H1 (cell line): ENCODE measurements around the gene GALNT9. TPM values are rescaled to one million over a fixed set of nuclear protein-coding genes. Genes with fewer than 3 reads are reported as not detected.

ENCODE experiments used
- CTCF ChIA-PET: fragments of 300-600 bp; sonication (Branson Sonifier 250); formaldehyde crosslinking; loops from one replicate; lab custom pipeline; 2021; ENCODE audit not compliant: partially characterized antibody; lab: Charles Lee
- POLR2A ChIA-PET: fragments of 300-600 bp; sonication (Branson Sonifier 250); formaldehyde crosslinking; loops from one replicate; lab custom pipeline; 2021; ENCODE audit warnings: inconsistent platforms; ENCODE audit not compliant: partially characterized antibody; lab: Charles Lee
- DNase-seq, 2 experiments: peaks; one replicate each; pipeline versions ENCODE4 v3.0.0 to v3.0.0-alpha.2; 2010 to 2022; ENCODE audit warnings: low spot score in 2 of 2, low read depth in 1 of 2, mixed read lengths in 1 of 2
- FAIRE-seq: peaks from 2 replicates; lab custom pipeline; 2011; peaks lifted over from hg19 to GRCh38; lab: Jason Lieb, UNC
- H2AFZ ChIP-seq: 2 replicates; pipeline ENCODE4 v1.8.1; 2012; ENCODE audit warnings: low read length, inconsistent platforms
- H2AK5ac ChIP-seq: 2 replicates; pipeline ENCODE4 v1.6.1; 2013; ENCODE audit warnings: low read depth, low read length
- H2BK120ac ChIP-seq: replicated peaks from 2 replicates; pipeline ENCODE3; 2013; ENCODE audit warnings: low read depth, low read length, inconsistent platforms
- H2BK12ac ChIP-seq: 2 replicates; pipeline ENCODE4 v1.6.1; 2013; ENCODE audit warnings: low read depth, low read length
- H2BK15ac ChIP-seq: 2 replicates; pipeline ENCODE4 v1.6.1; 2013; ENCODE audit warnings: low read length
- H2BK20ac ChIP-seq: 2 replicates; pipeline ENCODE4 v1.6.1; 2013; ENCODE audit warnings: low read length
- H2BK5ac ChIP-seq: 2 replicates; pipeline ENCODE4 v1.6.1; 2013; ENCODE audit warnings: low read depth, low read length
- H3K14ac ChIP-seq: 2 replicates; pipeline ENCODE4 v1.6.1; 2013; ENCODE audit warnings: inconsistent platforms; ENCODE audit not compliant: insufficient read length
- H3K18ac ChIP-seq: 2 replicates; pipeline ENCODE4 v1.6.1; 2013; ENCODE audit warnings: low read length; ENCODE audit errors: extremely low read depth
- H3K23ac ChIP-seq: 2 replicates; pipeline ENCODE4 v1.6.1; 2013; ENCODE audit warnings: inconsistent platforms; ENCODE audit not compliant: insufficient read length
- H3K23me2 ChIP-seq: 2 replicates; pipeline ENCODE4 v1.6.1; 2013; ENCODE audit warnings: low read depth, low read length
- H3K27ac ChIP-seq: 2 replicates; pipeline ENCODE4 v1.6.1; 2011; ENCODE audit warnings: low read depth, low read length, inconsistent platforms
- H3K27me3 ChIP-seq, 4 experiments: replicated peaks in 1 of 4; 1 replicate in 1 of 4; 2 replicates in 3 of 4; pipeline versions ENCODE4 v1.6.1 to v1.8.1; 2011 to 2013; ENCODE audit warnings: low read length in 3 of 4, mild to moderate bottlenecking in 3 of 4, inconsistent platforms in 2 of 4, mixed read lengths in 2 of 4, moderate library complexity in 1 of 4; ENCODE audit not compliant: control insufficient read depth in 3 of 4, insufficient read depth in 3 of 4; ENCODE audit errors: extremely low read depth in 1 of 4
- H3K36me3 ChIP-seq, 4 experiments: 2 replicates each; pipeline versions ENCODE4 v1.6.1 to v1.8.1; 2011 to 2013; ENCODE audit warnings: mild to moderate bottlenecking in 4 of 4, low read length in 3 of 4, moderate library complexity in 2 of 4, control low read depth in 1 of 4, inconsistent platforms in 1 of 4; ENCODE audit not compliant: insufficient read depth in 4 of 4, control insufficient read depth in 2 of 4
- H3K4ac ChIP-seq: replicated peaks from 2 replicates; pipeline ENCODE3; 2013; ENCODE audit warnings: low read length, low read depth, mixed read lengths, inconsistent platforms; ENCODE audit not compliant: insufficient read length
- H3K4me1 ChIP-seq, 4 experiments: replicated peaks in 1 of 4; 1 replicate in 1 of 4; 2 replicates in 3 of 4; pipeline versions ENCODE4 v1.6.1 to v1.8.1; 2011 to 2013; ENCODE audit warnings: low read length in 3 of 4, inconsistent platforms in 2 of 4, mixed read lengths in 1 of 4; ENCODE audit not compliant: insufficient read depth in 4 of 4, control insufficient read depth in 3 of 4
- H3K4me2 ChIP-seq, 2 experiments: 2 replicates each; pipeline versions ENCODE4 v1.6.1 to v1.8.1; 2011 to 2013; ENCODE audit warnings: low read depth in 2 of 2, low read length in 2 of 2, control low read depth in 1 of 2, inconsistent platforms in 1 of 2, mild to moderate bottlenecking in 1 of 2; ENCODE audit not compliant: insufficient read depth in 1 of 2
- H3K4me3 ChIP-seq, 4 experiments: fragments of 200-600, 300-600 bp in 1 of 4; sonication (generic), shearing (Covaris generic), sonication (Bioruptor Twin) in 1 of 4; 2 replicates each; pipeline versions ENCODE4 v1.5.1 to v1.8.1; 2011 to 2016; ENCODE audit warnings: low read length in 4 of 4, low read depth in 3 of 4, control low read depth in 2 of 4, inconsistent platforms in 2 of 4, mild to moderate bottlenecking in 2 of 4, mixed read lengths in 1 of 4, moderate library complexity in 1 of 4; ENCODE audit not compliant: insufficient read depth in 2 of 4; ENCODE audit errors: extremely low read depth in 1 of 4
- H3K56ac ChIP-seq: replicated peaks from 2 replicates; pipeline ENCODE3; 2013; ENCODE audit warnings: low read depth, mild to moderate bottlenecking, mixed read lengths, low read length, inconsistent platforms; ENCODE audit not compliant: insufficient read length
- H3K79me1 ChIP-seq: 2 replicates; pipeline ENCODE4 v1.6.1; 2013; ENCODE audit warnings: low read depth, low read length, control low read depth
- H3K79me2 ChIP-seq, 2 experiments: 2 replicates each; pipeline versions ENCODE4 v1.6.1 to v1.8.1; 2012 to 2013; ENCODE audit warnings: low read length in 2 of 2, mild to moderate bottlenecking in 2 of 2, inconsistent platforms in 1 of 2; ENCODE audit not compliant: insufficient read depth in 2 of 2, control insufficient read depth in 1 of 2
- H3K9ac ChIP-seq, 4 experiments: replicated peaks in 1 of 4; 1 replicate in 1 of 4; 2 replicates in 3 of 4; pipeline versions ENCODE4 v1.6.1 to v1.8.1; 2011 to 2013; ENCODE audit warnings: low read depth in 3 of 4, low read length in 3 of 4, control low read depth in 2 of 4, mild to moderate bottlenecking in 2 of 4, moderate library complexity in 2 of 4, inconsistent platforms in 1 of 4; ENCODE audit errors: extremely low read depth in 1 of 4
- H3K9me3 ChIP-seq, 2 experiments: 2 replicates each; pipeline versions ENCODE4 v1.6.1 to v1.8.1; 2012 to 2013; ENCODE audit warnings: mild to moderate bottlenecking in 2 of 2, moderate library complexity in 2 of 2, control low read depth in 1 of 2, inconsistent platforms in 1 of 2, low read depth in 1 of 2, low read length in 1 of 2, mixed read lengths in 1 of 2; ENCODE audit not compliant: insufficient read depth in 2 of 2
- H4K20me1 ChIP-seq, 2 experiments: replicated peaks in 1 of 2; 2 replicates each; pipeline versions ENCODE3 to v1.8.1; 2011 to 2013; ENCODE audit warnings: inconsistent platforms in 2 of 2, low read length in 2 of 2, mild to moderate bottlenecking in 1 of 2; ENCODE audit not compliant: insufficient read depth in 2 of 2, control insufficient read depth in 1 of 2
- H4K5ac ChIP-seq: 2 replicates; pipeline ENCODE4 v1.6.1; 2013; ENCODE audit warnings: low read length, low read depth, mixed read lengths, inconsistent platforms; ENCODE audit not compliant: insufficient read length
- H4K8ac ChIP-seq: 2 replicates; pipeline ENCODE4 v1.8.0; 2013; ENCODE audit warnings: mild to moderate bottlenecking, moderate library complexity, low read length, inconsistent platforms; ENCODE audit not compliant: insufficient read depth; ENCODE audit errors: extremely low read depth
- H4K91ac ChIP-seq: replicated peaks from 2 replicates; pipeline ENCODE3; 2013; ENCODE audit warnings: low read length, mixed read lengths, inconsistent platforms; ENCODE audit not compliant: insufficient read length
- HDAC2 ChIP-seq, 2 experiments: fragments of 300-600 bp in 1 of 2; sonication (generic) in 1 of 2; IDR thresholded peaks; 2 replicates each; pipeline ENCODE4 v1.6.1; 2011 to 2012; ENCODE audit warnings: low read depth in 2 of 2, low read length in 2 of 2, mild to moderate bottlenecking in 2 of 2, moderate library complexity in 2 of 2, borderline replicate concordance in 1 of 2, inconsistent platforms in 1 of 2
- HDAC6 ChIP-seq: IDR thresholded peaks from one replicate; pipeline ENCODE4 v1.7.1; 2012; ENCODE audit warnings: low read depth, mild to moderate bottlenecking, inconsistent platforms, low read length, moderate library complexity
- KDM1A ChIP-seq: fragments of 200-600, 300-600 bp; sonication (generic); IDR thresholded peaks from 2 replicates; pipeline ENCODE4 v1.7.1; 2016; ENCODE audit warnings: mild to moderate bottlenecking, low read length, borderline replicate concordance
- NRF1 ChIP-seq: IDR thresholded peaks from 2 replicates; pipeline ENCODE4 v1.6.1; 2011; ENCODE audit warnings: mild to moderate bottlenecking, low read depth, low read length, improper control_type of control experiment
- PHF8 ChIP-seq: fragments of 200-600 bp; sonication (generic); conservative IDR thresholded peaks from 2 replicates; pipeline ENCODE4 v1.7.1; 2012; ENCODE audit warnings: low read depth, mild to moderate bottlenecking, inconsistent platforms, low read length, moderate library complexity
- POLR2AphosphoS5 ChIP-seq: IDR thresholded peaks from 2 replicates; pipeline ENCODE4 v1.6.1; 2011; ENCODE audit warnings: low read depth, low read length
- RBBP5 ChIP-seq: IDR thresholded peaks from 2 replicates; pipeline ENCODE4 v1.7.1; 2012; ENCODE audit warnings: low read depth, mild to moderate bottlenecking, inconsistent platforms, low read length, moderate library complexity, borderline replicate concordance
- TBP ChIP-seq: IDR thresholded peaks from 2 replicates; pipeline ENCODE4 v1.6.1; 2011; ENCODE audit warnings: low read depth, low read length, improper control_type of control experiment
- WGBS, 2 experiments: shearing (Covaris generic) in 1 of 2; methylation state at CpG; one replicate each; pipeline versions ENCODE4 v1.1.6 to v1.1.7; 2013 to 2015; ENCODE audit warnings: low lambda C conversion rate in 2 of 2, mixed read lengths in 2 of 2, inconsistent platforms in 1 of 2, low coverage in 1 of 2, missing lambda C conversion rate in 1 of 2; ENCODE audit not compliant: insufficient replicate concordance in 2 of 2, insufficient coverage in 1 of 2, insufficient read length in 1 of 2; ENCODE audit errors: extremely low coverage in 1 of 2, missing lambda C conversion rate in 1 of 2; 5-methylcytosine and 5-hydroxymethylcytosine counted together
- polyA plus RNA-seq, 7 experiments: library from polyadenylated mRNA; depleted of rRNA in 3 of 7; stranded (reverse) in 5 of 7; unstranded in 2 of 7; fragments of >200 nt in 5 of 7; fragments of 200-250 nt in 2 of 7; gene quantifications; 1 replicate in 5 of 7; 2 replicates in 1 of 7; 4 replicates in 1 of 7; pipeline versions ENCODE4 v1.2.1 to v1.2.3, GENCODE V29; 2011 to 2013; ENCODE audit warnings: missing spikeins in 2 of 7, mixed read lengths in 2 of 7
- total RNA-seq: library from RNA; stranded (reverse); fragmentation: NEBNext Ultra II Directional; extraction: Animal tissue kit (Norgen Biotek cat#: 25700); gene quantifications from 2 replicates; pipeline ENCODE4 v1.2.1, GENCODE V29; 2021

The GALNT9 gene
- total and polyA plus RNA-seq, 2 of the 8 experiments (the other 6 are each of a cell fraction or from before 2014, with no cell fraction given): 2.0 to 3.6 TPM

DNA sequence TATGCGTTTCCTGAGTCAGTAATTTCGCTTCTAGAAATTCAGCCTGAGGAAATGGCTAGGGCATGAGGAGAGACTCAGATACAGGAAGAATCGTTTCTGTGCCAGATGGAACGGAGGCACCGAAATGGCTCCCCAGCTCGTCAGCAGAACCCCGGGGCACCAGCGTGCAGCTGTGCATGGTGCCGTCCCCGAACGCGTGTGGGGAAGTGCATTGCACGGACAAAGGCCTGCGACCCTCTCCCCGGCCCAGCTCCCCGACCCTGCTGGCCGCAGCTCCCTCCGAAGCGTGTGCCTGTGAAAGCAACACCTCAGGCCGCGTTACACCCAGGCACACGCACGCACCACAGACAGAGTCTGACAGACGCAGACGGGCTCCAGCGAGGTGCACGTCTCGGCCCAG, 102.3 kb downstream of the GALNT9 start:
- no peak for FAIRE-seq
- Histone ChIP-seq H3K4ac (no peak overlapping the region), H3K9me3 (peaks cover 0 to 10% of the 10 kb centered on the region in 2 experiments; a peak in 1 of 4 replicates), H3K18ac (no peak overlapping the region), H2BK20ac (no peak overlapping the region), H3K9ac (no peak overlapping the region), H3K4me2 (no peak overlapping the region), H4K8ac (no peak overlapping the region), H2AK5ac (no peak overlapping the region), H2AFZ (no peak overlapping the region), H2BK5ac (no peak overlapping the region), H3K27ac (no peak overlapping the region), H3K4me3 (no peak overlapping the region), H3K79me2 (no peaks in the 10 kb centered on the region), H3K23me2 (peaks cover 32% of the 10 kb centered on the region; the same call in 1 of the 2 replicates), H3K79me1 (no peaks in the 10 kb centered on the region), H2BK15ac (no peak overlapping the region), H3K23ac (no peak overlapping the region), H3K36me3 (no peaks in the 10 kb centered on the region), H2BK12ac (no peak overlapping the region), H3K4me1 (no peaks in the 10 kb centered on the region), H4K91ac (no peak overlapping the region), H3K27me3 (peaks cover 0 to 8% (median 1%) of the 10 kb centered on the region in 4 experiments; a peak in 4 of 7 replicates), H4K5ac (no peak overlapping the region), H3K14ac (no peak overlapping the region), H3K56ac (no peak overlapping the region), H2BK120ac (no peak overlapping the region), H4K20me1 (peaks cover 0 to 8% of the 10 kb centered on the region in 2 experiments)
- POLR2A ChIA-PET: no interaction called here
- CTCF ChIA-PET: interaction anchor here (0.7 to 1.4 kb wide), 3 partner anchors 31 to 146 kb away, joined by 3 to 5 read pairs (median 3); no protein-coding TSS in a partner anchor
- TF ChIP-seq TBP: no peak
- no peak for TF ChIP-seq PHF8
- no peak for TF ChIP-seq RBBP5
- no peak for TF ChIP-seq NRF1
- TF ChIP-seq POLR2AphosphoS5: no peak
- TF ChIP-seq KDM1A: no peak
- TF ChIP-seq HDAC6: no peak
- no peak for TF ChIP-seq HDAC2 (IDR thresholded peaks at IDR 0.05; ENCODE audit: borderline replicate concordance in 1 of 2, low read depth in 2 of 2, low read length in 2 of 2)
- no peak for DNase-seq
- 91% methylated on average over 28 of the region's 28 CpGs; no CpG with 5 or more reads in 1 of the 2 experiments for WGBS, 2 experiments
